H1 (cell line): ENCODE results near the gene SLMAP. TPM values are rescaled to one million over a fixed set of nuclear protein-coding genes. Genes with fewer than 3 reads are reported as not detected.

ENCODE experiments used
- EP300 ChIP-seq, 2 experiments: IDR thresholded peaks; 1 replicate in 1 of 2; 2 replicates in 1 of 2; pipeline ENCODE4 v1.6.1; 2011 to 2012; ENCODE audit warnings: low read depth in 2 of 2, low read length in 2 of 2, mild to moderate bottlenecking in 2 of 2, borderline replicate concordance in 1 of 2, inconsistent platforms in 1 of 2, moderate library complexity in 1 of 2
- NANOG ChIP-seq: IDR thresholded peaks from 2 replicates; pipeline ENCODE4 v1.6.1; 2011; ENCODE audit warnings: low read length, low read depth, mild to moderate bottlenecking, inconsistent platforms; ENCODE audit not compliant: insufficient read depth, poor library complexity, severe bottlenecking
- polyA plus RNA-seq, 7 experiments: library from polyadenylated mRNA; depleted of rRNA in 3 of 7; stranded (reverse) in 5 of 7; unstranded in 2 of 7; fragments of >200 nt in 5 of 7; fragments of 200-250 nt in 2 of 7; gene quantifications; 1 replicate in 5 of 7; 2 replicates in 1 of 7; 4 replicates in 1 of 7; pipeline versions ENCODE4 v1.2.1 to v1.2.3, GENCODE V29; 2011 to 2013; ENCODE audit warnings: missing spikeins in 2 of 7, mixed read lengths in 2 of 7
- total RNA-seq: library from RNA; stranded (reverse); fragmentation: NEBNext Ultra II Directional; extraction: Animal tissue kit (Norgen Biotek cat#: 25700); gene quantifications from 2 replicates; pipeline ENCODE4 v1.2.1, GENCODE V29; 2021

Gene SLMAP
- total and polyA plus RNA-seq, 2 of the 8 experiments (the other 6 are each of a cell fraction or from before 2014, with no cell fraction given): 13.6 to 70.4 TPM

DNA sequence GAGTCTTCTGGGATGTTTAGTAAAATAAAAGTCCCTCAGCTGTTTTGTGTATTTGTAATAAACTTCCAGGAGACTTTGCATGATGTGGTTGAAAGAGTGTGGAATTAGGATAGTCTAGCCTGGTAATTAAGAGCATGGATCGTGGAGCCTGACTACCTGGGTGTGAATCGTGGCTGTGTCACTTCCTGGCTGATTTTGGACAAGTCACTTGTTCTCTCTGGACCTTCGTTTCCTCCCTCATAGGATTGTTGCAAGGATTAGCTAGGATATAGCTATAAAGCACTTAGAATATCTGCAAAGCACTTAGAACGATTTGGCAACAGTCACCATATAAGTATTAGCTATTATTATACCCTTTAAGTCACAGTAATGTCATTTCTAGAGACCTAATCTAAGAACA lies 40.2 kb downstream of the SLMAP start (continued):
- no peak for TF ChIP-seq EP300 (IDR thresholded peaks at IDR 0.05; ENCODE audit: borderline replicate concordance in 1 of 2, low read depth in 2 of 2, low read length in 2 of 2)
- no peak for TF ChIP-seq NANOG
